Measurements from ENCODE around the gene FRMD8. TPM values are rescaled to one million over a fixed set of nuclear protein-coding genes. Genes with fewer than 3 reads are reported as not detected.

The FRMD8 gene
- total and polyA plus RNA-seq, 2 experiments from 2014 or later, result 7.0 to 35.4 TPM

DNA sequence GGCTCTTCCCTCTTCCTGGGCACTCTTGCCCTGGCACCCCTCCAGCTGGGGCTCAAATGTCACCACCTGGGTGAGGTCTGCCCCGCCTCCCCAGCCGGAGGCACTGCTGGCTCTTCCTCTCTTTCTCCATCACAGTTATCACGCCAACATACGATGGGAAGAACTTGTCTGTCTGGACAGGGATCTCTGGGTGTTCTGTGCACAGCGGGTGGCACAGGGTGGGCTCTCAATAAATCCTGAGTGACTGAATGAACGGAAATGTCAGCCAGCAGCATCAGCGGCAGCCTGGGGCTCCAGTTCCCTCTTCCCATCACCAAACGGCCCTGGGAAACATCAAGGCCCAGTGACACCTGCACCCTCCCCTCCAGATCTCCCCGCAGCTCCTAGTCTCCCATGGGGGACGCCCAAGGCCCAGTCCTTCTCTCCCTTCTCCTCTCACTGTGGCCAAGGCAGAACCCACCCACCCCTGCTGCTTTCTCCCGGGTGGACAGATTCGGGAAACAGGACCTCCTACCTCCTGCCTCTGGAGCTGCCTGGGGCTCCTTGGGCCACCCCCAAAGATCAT lies 3.6 kb upstream of the FRMD8 start:
- Histone ChIP-seq H3K79me2 (replicated peaks; ENCODE audit: insufficient read depth) (no peaks in the 10 kb centered on the region), H3K27ac (ENCODE audit: low read depth) (no peak overlapping the region), H3F3A (replicated peaks; ENCODE audit: low read depth) (0 out of 2 replicates have a peak, but pooled peaks cover 6% of the 10 kb centered on the region), H3K9me2 (ENCODE audit: insufficient read depth) (no peaks in the 10 kb centered on the region), H3K27me3 (ENCODE audit: insufficient read depth) (no peaks in the 10 kb centered on the region), H3K4me3 (no peak overlapping the region), H4K20me1 (replicated peaks; ENCODE audit: insufficient read depth) (no peaks in the 10 kb centered on the region), H3K4me2 (peak overlapping the region; percentile 21; the same call in 1 of the 2 replicates), H3K36me3 (ENCODE audit: insufficient read depth) (no peaks in the 10 kb centered on the region), H3K4me1 (ENCODE audit: insufficient read depth) (peaks cover 13% of the 10 kb centered on the region), H2AFZ (peak overlapping the region; percentile 67)
- H3K27me3 Mint-ChIP-seq (ENCODE audit: insufficient read depth, low read depth, poor library complexity), result peaks cover 18% of the 10 kb centered on the region
- TF ChIP-seq REST (IDR thresholded peaks at IDR 0.05; ENCODE audit: unreplicated experiment), result no peak
- no peak for TF ChIP-seq EZH2phosphoT487 (IDR thresholded peaks at IDR 0.05; ENCODE audit: unreplicated experiment)
- no peak for TF ChIP-seq POLR2AphosphoS5 (IDR thresholded peaks at IDR 0.05; ENCODE audit: low read depth)
- no peak for TF ChIP-seq JUNB (IDR thresholded peaks at IDR 0.05; ENCODE audit: unreplicated experiment)
- TF ChIP-seq STAT1 (IDR thresholded peaks at IDR 0.05; ENCODE audit: unreplicated experiment), result no peak
- no peak for TF ChIP-seq ZNF114 (CRISPR knock-in tag; IDR thresholded peaks at IDR 0.05)
- TF ChIP-seq, protein P1, sequence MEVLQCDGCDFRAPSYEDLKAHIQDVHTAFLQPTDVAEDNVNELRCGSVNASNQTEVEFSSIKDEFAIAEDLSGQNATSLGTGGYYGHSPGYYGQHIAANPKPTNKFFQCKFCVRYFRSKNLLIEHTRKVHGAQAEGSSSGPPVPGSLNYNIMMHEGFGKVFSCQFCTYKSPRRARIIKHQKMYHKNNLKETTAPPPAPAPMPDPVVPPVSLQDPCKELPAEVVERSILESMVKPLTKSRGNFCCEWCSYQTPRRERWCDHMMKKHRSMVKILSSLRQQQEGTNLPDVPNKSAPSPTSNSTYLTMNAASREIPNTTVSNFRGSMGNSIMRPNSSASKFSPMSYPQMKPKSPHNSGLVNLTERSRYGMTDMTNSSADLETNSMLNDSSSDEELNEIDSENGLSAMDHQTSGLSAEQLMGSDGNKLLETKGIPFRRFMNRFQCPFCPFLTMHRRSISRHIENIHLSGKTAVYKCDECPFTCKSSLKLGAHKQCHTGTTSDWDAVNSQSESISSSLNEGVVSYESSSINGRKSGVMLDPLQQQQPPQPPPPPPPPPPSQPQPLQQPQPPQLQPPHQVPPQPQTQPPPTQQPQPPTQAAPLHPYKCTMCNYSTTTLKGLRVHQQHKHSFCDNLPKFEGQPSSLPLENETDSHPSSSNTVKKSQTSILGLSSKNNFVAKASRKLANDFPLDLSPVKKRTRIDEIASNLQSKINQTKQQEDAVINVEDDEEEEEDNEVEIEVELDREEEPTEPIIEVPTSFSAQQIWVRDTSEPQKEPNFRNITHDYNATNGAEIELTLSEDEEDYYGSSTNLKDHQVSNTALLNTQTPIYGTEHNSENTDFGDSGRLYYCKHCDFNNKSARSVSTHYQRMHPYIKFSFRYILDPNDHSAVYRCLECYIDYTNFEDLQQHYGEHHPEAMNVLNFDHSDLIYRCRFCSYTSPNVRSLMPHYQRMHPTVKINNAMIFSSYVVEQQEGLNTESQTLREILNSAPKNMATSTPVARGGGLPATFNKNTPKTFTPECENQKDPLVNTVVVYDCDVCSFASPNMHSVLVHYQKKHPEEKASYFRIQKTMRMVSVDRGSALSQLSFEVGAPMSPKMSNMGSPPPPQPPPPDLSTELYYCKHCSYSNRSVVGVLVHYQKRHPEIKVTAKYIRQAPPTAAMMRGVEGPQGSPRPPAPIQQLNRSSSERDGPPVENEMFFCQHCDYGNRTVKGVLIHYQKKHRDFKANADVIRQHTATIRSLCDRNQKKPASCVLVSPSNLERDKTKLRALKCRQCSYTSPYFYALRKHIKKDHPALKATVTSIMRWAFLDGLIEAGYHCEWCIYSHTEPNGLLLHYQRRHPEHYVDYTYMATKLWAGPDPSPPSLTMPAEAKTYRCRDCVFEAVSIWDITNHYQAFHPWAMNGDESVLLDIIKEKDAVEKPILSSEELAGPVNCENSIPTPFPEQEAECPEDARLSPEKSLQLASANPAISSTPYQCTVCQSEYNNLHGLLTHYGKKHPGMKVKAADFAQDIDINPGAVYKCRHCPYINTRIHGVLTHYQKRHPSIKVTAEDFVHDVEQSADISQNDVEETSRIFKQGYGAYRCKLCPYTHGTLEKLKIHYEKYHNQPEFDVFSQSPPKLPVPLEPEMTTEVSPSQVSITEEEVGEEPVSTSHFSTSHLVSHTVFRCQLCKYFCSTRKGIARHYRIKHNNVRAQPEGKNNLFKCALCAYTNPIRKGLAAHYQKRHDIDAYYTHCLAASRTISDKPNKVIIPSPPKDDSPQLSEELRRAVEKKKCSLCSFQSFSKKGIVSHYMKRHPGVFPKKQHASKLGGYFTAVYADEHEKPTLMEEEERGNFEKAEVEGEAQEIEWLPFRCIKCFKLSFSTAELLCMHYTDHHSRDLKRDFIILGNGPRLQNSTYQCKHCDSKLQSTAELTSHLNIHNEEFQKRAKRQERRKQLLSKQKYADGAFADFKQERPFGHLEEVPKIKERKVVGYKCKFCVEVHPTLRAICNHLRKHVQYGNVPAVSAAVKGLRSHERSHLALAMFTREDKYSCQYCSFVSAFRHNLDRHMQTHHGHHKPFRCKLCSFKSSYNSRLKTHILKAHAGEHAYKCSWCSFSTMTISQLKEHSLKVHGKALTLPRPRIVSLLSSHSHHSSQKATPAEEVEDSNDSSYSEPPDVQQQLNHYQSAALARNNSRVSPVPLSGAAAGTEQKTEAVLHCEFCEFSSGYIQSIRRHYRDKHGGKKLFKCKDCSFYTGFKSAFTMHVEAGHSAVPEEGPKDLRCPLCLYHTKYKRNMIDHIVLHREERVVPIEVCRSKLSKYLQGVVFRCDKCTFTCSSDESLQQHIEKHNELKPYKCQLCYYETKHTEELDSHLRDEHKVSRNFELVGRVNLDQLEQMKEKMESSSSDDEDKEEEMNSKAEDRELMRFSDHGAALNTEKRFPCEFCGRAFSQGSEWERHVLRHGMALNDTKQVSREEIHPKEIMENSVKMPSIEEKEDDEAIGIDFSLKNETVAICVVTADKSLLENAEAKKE (CRISPR knock-in tag; IDR thresholded peaks at IDR 0.05), result no peak
- TF ChIP-seq ZNF331 (CRISPR knock-in tag; IDR thresholded peaks at IDR 0.05; ENCODE audit: low read depth), result no peak
- no peak for TF ChIP-seq ETS1 (IDR thresholded peaks at IDR 0.05)
- no peak for TF ChIP-seq EZH2 (IDR thresholded peaks at IDR 0.05; ENCODE audit: low read depth, unreplicated experiment)
- no peak for TF ChIP-seq CREB1 (CRISPR knock-in tag; IDR thresholded peaks at IDR 0.05; ENCODE audit: low read depth)
- peak overlapping the region; percentile 10; the same call in 2 of the 3 replicates for H3K4me3 Mint-ChIP-seq
- H3K4me1 Mint-ChIP-seq, result peaks cover 23% of the 10 kb centered on the region
- H3K9me3 Mint-ChIP-seq, result no peaks in the 10 kb centered on the region
- peak overlapping the region; percentile 90 for H3K27ac Mint-ChIP-seq
- H3K36me3 Mint-ChIP-seq (ENCODE audit: low read depth), result no peaks in the 10 kb centered on the region
- ATAC-seq (no peak), DNase-seq (ENCODE audit: low spot score) (no peak)
